ENCODE measurements around the gene BRICD5.
"Not testable (repeated sequence)": the region's sequence is repeated elsewhere in the genome, so short reads cannot be mapped to it uniquely, and the experiment has no call there.

BRICD5 gene

GRCh38 chr16:2206420-2206779, 4.3 kb downstream of the BRICD5 start:
- Histone ChIP-seq H3K4me1 (ENCODE audit: control insufficient read depth, insufficient read depth, low read length, poor library complexity, severe bottlenecking) (peaks cover 8% of the 10 kb centered on the region), H3K9me3 (ENCODE audit: control insufficient read depth, low read length) (no peaks in the 10 kb centered on the region), H3K36me3 (ENCODE audit: control insufficient read depth, insufficient read depth, low read length) (peaks cover 39% of the 10 kb centered on the region), H3K27ac (ENCODE audit: low read depth, low read length, severe bottlenecking) (no peak overlapping the region), H3K4me3 (ENCODE audit: extremely low read depth, insufficient read depth, low read length, poor library complexity, severe bottlenecking) (peak overlapping the region; percentile 69)
- WGBS, 2 experiments (ENCODE audit: insufficient coverage in 2 of 2) = 94 to 96% methylated on average over 6 to 18 of the region's 18 CpGs

DNA sequence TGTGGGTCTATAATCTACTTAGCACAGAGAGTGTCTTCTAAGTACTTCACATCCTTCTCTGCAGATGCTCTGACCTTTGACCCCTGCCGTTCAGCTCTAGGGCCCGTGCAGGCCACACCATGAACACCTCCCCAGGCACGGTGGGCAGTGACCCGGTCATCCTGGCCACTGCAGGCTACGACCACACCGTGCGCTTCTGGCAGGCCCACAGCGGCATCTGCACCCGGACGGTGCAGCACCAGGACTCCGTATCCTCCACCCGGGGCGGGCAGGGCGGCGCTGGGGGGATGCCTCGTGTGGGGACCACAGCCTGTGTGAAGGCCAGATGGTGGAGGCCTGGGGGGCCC, 4.7 kb downstream of the BRICD5 start:
- WGBS, 2 experiments (ENCODE audit: insufficient coverage in 2 of 2) = 28 to 33% methylated on average over 14 to 15 of the region's 16 CpGs

GRCh38 chr16:2205104-2205966, 5.3 kb downstream of the BRICD5 start, which contains the start of gene MLST8:
Gene MLST8 (plus strand): TSS chr16:2205454. CDS start chr16:2206086, 632 bp downstream.
- no peaks in the 10 kb centered on the region for H3K9me3 ChIP-seq (ENCODE audit: control insufficient read depth, low read length)
- peaks cover 8% of the 10 kb centered on the region for H3K4me1 ChIP-seq (ENCODE audit: control insufficient read depth, insufficient read depth, low read length, poor library complexity, severe bottlenecking)
- H3K27ac ChIP-seq (ENCODE audit: low read depth, low read length, severe bottlenecking) = peak within 1 kb of the TSS; percentile 62
- H3K36me3 ChIP-seq (ENCODE audit: control insufficient read depth, insufficient read depth, low read length) = peaks cover 35% of the 10 kb centered on the region
- H3K4me3 ChIP-seq (ENCODE audit: extremely low read depth, insufficient read depth, low read length, poor library complexity, severe bottlenecking) = peak within 1 kb of the TSS; percentile 69
- WGBS, 2 experiments (ENCODE audit: insufficient coverage in 2 of 2) = 0 to 1% methylated on average over 55 to 69 of the region's 93 CpGs

More for the DNA sequence above, 4.7 kb downstream of the BRICD5 start:
- H3K27ac ChIP-seq (ENCODE audit: low read depth, low read length, severe bottlenecking) = peak overlapping the region; percentile 57
- no peaks in the 10 kb centered on the region for H3K9me3 ChIP-seq (ENCODE audit: control insufficient read depth, low read length)
- peaks cover 8% of the 10 kb centered on the region for H3K4me1 ChIP-seq (ENCODE audit: control insufficient read depth, insufficient read depth, low read length, poor library complexity, severe bottlenecking)
- peaks cover 39% of the 10 kb centered on the region for H3K36me3 ChIP-seq (ENCODE audit: control insufficient read depth, insufficient read depth, low read length)
- H3K4me3 ChIP-seq (ENCODE audit: extremely low read depth, insufficient read depth, low read length, poor library complexity, severe bottlenecking) = peak overlapping the region; percentile 69

GRCh38 chr16:2204416-2205103, 6.1 kb downstream of the BRICD5 start:
- peak overlapping the region; percentile 69 for H3K4me3 ChIP-seq (ENCODE audit: extremely low read depth, insufficient read depth, low read length, poor library complexity, severe bottlenecking)
- peaks cover 8% of the 10 kb centered on the region for H3K4me1 ChIP-seq (ENCODE audit: control insufficient read depth, insufficient read depth, low read length, poor library complexity, severe bottlenecking)
- peak overlapping the region; percentile 62 for H3K27ac ChIP-seq (ENCODE audit: low read depth, low read length, severe bottlenecking)
- peaks cover 28% of the 10 kb centered on the region for H3K36me3 ChIP-seq (ENCODE audit: control insufficient read depth, insufficient read depth, low read length)
- H3K9me3 ChIP-seq (ENCODE audit: control insufficient read depth, low read length) = no peaks in the 10 kb centered on the region
- WGBS, 2 experiments (ENCODE audit: insufficient coverage in 2 of 2) = 71 to 76% methylated on average over 9 to 13 of the region's 13 CpGs

- H3K36me3 ChIP-seq (ENCODE audit: control insufficient read depth, insufficient read depth, low read length) = peaks cover 16% of the 10 kb centered on the region
- H3K9me3 ChIP-seq (ENCODE audit: control insufficient read depth, low read length); H3K27ac ChIP-seq (ENCODE audit: low read depth, low read length, severe bottlenecking); H3K4me3 ChIP-seq (ENCODE audit: extremely low read depth, insufficient read depth, low read length, poor library complexity, severe bottlenecking); H3K4me1 ChIP-seq (ENCODE audit: control insufficient read depth, insufficient read depth, low read length, poor library complexity, severe bottlenecking): not testable (repeated sequence)
- 96 to 97% methylated on average over 3 to 4 of the region's 8 CpGs for WGBS, 2 experiments (ENCODE audit: insufficient coverage in 2 of 2)
Measured at GRCh38 chr16:2203119-2203688, 7.5 kb downstream of the BRICD5 start.

GRCh38 chr16:2200313-2200712, 10.3 kb downstream of the BRICD5 start:
- Histone ChIP-seq H3K4me1 (ENCODE audit: control insufficient read depth, insufficient read depth, low read length, poor library complexity, severe bottlenecking) (peaks cover 8% of the 10 kb centered on the region), H3K36me3 (ENCODE audit: control insufficient read depth, insufficient read depth, low read length) (no peaks in the 10 kb centered on the region), H3K27ac (ENCODE audit: low read depth, low read length, severe bottlenecking) (no peak overlapping the region), H3K4me3 (ENCODE audit: extremely low read depth, insufficient read depth, low read length, poor library complexity, severe bottlenecking) (no peak overlapping the region), H3K9me3 (ENCODE audit: control insufficient read depth, low read length) (no peaks in the 10 kb centered on the region)
- 88% methylated on average over 3 of the region's 6 CpGs; no CpG with 5 or more reads in 1 of the 2 experiments for WGBS, 2 experiments (ENCODE audit: insufficient coverage in 2 of 2)

DNA sequence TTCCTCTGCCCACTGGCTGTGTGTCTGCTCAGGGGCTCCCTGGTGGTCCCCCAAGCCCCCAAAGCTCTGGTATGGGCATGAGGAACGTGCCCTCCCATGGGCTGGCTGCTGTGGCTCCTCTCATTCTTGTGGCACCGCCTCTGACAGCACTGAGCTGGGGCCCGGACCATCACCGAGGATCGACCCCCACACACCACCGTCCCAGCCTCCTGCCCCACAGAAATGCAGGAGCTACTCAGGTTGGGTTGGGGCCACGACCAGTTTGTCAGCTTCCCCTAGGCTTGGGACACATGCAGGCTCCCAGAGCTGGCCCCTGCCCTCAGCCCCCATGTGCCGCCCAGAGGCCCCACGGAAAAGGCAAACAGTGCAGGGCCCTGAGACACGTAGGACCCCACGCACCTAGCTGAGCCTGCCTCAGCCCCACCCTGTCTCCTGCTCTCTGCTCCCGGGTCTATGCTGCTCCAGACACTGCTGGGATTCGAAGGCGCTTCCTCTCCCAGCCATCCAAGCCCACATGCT, 11.0 kb downstream of the BRICD5 start:
- whole genome bisulfite sequencing, 2 experiments (ENCODE audit: insufficient coverage in 2 of 2) = 71 to 76% methylated on average over 6 to 9 of the region's 14 CpGs
- H3K4me1 ChIP-seq (ENCODE audit: control insufficient read depth, insufficient read depth, low read length, poor library complexity, severe bottlenecking) = peaks cover 9% of the 10 kb centered on the region
- H3K4me3 ChIP-seq (ENCODE audit: extremely low read depth, insufficient read depth, low read length, poor library complexity, severe bottlenecking) = no peak overlapping the region
- H3K36me3 ChIP-seq (ENCODE audit: control insufficient read depth, insufficient read depth, low read length) = no peaks in the 10 kb centered on the region
- no peaks in the 10 kb centered on the region for H3K9me3 ChIP-seq (ENCODE audit: control insufficient read depth, low read length)
- H3K27ac ChIP-seq (ENCODE audit: low read depth, low read length, severe bottlenecking) = no peak overlapping the region

DNA sequence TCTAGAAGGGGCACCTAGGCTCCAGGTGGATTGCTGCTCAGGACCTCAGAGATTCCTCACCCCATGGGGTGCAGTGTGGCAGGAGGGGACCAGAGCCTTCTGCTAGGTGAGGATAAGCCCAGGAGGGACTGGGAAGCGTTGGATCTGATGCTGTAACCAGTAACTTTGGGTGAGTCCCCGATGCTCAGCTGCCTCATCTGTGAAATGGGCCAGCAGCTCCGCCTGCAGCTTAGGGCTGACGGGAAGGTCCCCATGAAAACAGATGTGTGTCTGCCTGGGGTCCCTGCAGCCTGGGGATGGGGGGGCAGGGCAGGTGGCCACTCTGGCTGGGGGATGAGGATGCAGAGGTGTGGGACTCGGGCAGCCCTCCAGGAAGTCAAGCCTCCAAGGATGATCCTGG, 11.6 kb downstream of the BRICD5 start:
- Histone ChIP-seq H3K9me3 (ENCODE audit: control insufficient read depth, low read length) (no peaks in the 10 kb centered on the region), H3K36me3 (ENCODE audit: control insufficient read depth, insufficient read depth, low read length) (no peaks in the 10 kb centered on the region), H3K4me1 (ENCODE audit: control insufficient read depth, insufficient read depth, low read length, poor library complexity, severe bottlenecking) (peaks cover 8% of the 10 kb centered on the region), H3K27ac (ENCODE audit: low read depth, low read length, severe bottlenecking) (no peak overlapping the region), H3K4me3 (ENCODE audit: extremely low read depth, insufficient read depth, low read length, poor library complexity, severe bottlenecking) (no peak overlapping the region)
- WGBS, 2 experiments (ENCODE audit: insufficient coverage in 2 of 2) = 78 to 82% methylated on average over 5 of the region's 5 CpGs

- Histone ChIP-seq H3K27ac (ENCODE audit: low read depth, low read length, severe bottlenecking) (no peak overlapping the region), H3K4me3 (ENCODE audit: extremely low read depth, insufficient read depth, low read length, poor library complexity, severe bottlenecking) (no peak overlapping the region), H3K9me3 (ENCODE audit: control insufficient read depth, low read length) (no peaks in the 10 kb centered on the region), H3K4me1 (ENCODE audit: control insufficient read depth, insufficient read depth, low read length, poor library complexity, severe bottlenecking) (peaks cover 8% of the 10 kb centered on the region), H3K36me3 (ENCODE audit: control insufficient read depth, insufficient read depth, low read length) (no peaks in the 10 kb centered on the region)
- WGBS, 2 experiments (ENCODE audit: insufficient coverage in 2 of 2) = 85 to 89% methylated on average over 1 to 3 of the region's 4 CpGs
Measured at GRCh38 chr16:2198283-2198682, 12.4 kb downstream of the BRICD5 start.

DNA sequence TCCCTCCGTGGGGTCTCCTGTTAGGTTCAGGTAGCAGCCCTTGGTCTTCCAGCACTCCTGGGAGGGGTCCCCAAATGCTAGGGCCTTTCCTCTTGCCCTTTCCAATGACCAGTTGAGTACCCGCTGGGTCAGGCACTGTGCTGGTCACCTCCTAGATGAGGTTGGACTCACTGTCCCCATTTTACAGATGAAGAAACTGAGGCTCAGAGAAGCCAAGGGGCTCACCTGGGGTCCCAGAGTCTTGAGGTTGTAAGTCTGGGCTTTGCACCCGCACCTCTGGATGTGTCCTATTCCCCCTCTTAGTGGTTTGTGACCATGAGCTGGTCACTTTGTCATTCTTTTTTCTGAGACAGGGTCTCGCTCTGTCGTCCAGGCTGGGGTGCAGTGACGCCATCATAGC, 12.9 kb downstream of the BRICD5 start:
- Histone ChIP-seq H3K36me3 (ENCODE audit: control insufficient read depth, insufficient read depth, low read length) (no peaks in the 10 kb centered on the region), H3K4me3 (ENCODE audit: extremely low read depth, insufficient read depth, low read length, poor library complexity, severe bottlenecking) (no peak overlapping the region), H3K9me3 (ENCODE audit: control insufficient read depth, low read length) (no peaks in the 10 kb centered on the region), H3K27ac (ENCODE audit: low read depth, low read length, severe bottlenecking) (no peak overlapping the region), H3K4me1 (ENCODE audit: control insufficient read depth, insufficient read depth, low read length, poor library complexity, severe bottlenecking) (peaks cover 8% of the 10 kb centered on the region)
- WGBS, 2 experiments (ENCODE audit: insufficient coverage in 2 of 2) = 79 to 85% methylated on average over 5 to 6 of the region's 6 CpGs

All from mesodermal cell (in vitro differentiated cells).